Measurements from ENCODE around the gene C7orf57. TPM values are rescaled to one million over a fixed set of nuclear protein-coding genes. Genes with fewer than 3 reads are reported as not detected.

C7orf57 gene
- total RNA-seq, 1 experiment from 2014 or later: 3.8 TPM

DNA sequence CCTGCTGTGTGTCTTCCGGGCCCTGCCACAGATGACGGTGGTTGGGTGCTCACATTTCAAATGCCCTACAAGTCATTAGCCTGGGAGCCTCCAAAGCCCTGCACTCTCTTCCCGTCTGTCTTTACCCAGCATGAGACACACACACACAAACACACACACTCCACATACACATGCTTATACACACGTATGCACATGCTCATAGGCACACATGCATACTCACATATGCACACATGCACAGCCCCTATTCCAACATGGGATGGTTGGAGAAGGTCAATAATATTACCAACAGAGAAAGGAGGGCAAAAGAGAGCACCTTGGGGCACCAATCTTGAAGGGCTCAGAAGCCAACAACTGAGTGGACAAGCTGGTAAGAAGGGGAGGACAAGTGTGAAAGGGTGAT, 25.4 kb upstream of the C7orf57 start:
- Histone ChIP-seq H3K4me3 (no peak overlapping the region), H3K27me3 (replicated peaks) (no peaks in the 10 kb centered on the region), H3K27ac (no peak overlapping the region), H3K36me3 (no peaks in the 10 kb centered on the region), H3K4me1 (replicated peaks) (peaks cover 33% of the 10 kb centered on the region), H3K9me3 (replicated peaks) (no peaks in the 10 kb centered on the region)
- DNase-seq (ENCODE audit: low read depth in 1 of 2, low spot score in 2 of 2): no peak

DNA sequence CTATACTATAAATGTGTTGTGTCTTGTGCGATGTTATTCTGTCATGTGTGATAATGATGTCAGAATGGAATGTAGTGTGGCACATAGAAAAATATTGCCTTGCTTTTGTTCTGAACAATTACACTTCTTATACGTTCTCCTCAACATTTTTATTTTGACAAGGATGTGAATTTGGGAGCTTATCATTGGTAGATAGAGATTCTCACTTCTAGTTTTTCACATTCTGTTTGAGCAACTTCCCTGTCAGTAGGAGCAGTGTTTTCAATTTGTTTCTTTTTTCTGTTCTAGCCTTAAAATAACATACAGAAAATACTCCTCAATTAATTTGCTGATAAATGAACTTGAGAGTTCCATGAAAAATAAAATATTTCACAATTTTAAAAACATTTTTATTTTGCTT, 24.0 kb upstream of the C7orf57 start:
- no peak overlapping the region for H3K4me3 ChIP-seq
- no peak for DNase-seq (ENCODE audit: low read depth in 1 of 2, low spot score in 2 of 2)

DNA sequence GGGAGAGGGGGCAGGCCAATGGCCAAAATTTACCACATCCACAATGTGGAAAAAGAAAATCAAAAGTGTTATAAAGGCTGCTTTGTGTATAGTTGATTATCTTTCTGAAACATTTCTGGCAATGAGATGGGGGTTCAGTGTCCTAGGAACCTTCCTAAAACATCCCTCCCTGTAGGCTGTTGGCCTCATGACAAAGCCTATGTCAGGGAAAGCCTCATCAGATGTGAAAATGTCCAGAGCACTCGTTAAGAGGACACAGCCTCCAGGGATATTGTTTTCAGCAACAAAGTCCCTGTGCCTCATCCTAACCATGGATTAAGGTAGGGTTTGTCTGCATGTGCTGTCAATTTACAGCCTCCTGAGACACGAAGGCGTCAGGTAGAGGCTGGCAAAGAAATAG, 23.4 kb upstream of the C7orf57 start:
- H3K27ac ChIP-seq: no peak overlapping the region
- no peaks in the 10 kb centered on the region for H3K9me3 ChIP-seq (replicated peaks)
- H3K4me3 ChIP-seq: no peak overlapping the region
- H3K27me3 ChIP-seq (replicated peaks): no peaks in the 10 kb centered on the region
- no peaks in the 10 kb centered on the region for H3K36me3 ChIP-seq
- H3K4me1 ChIP-seq (replicated peaks): peaks cover 31% of the 10 kb centered on the region
- no peak for DNase-seq (ENCODE audit: low read depth in 1 of 2, low spot score in 2 of 2)

More for the DNA sequence above, 24.0 kb upstream of the C7orf57 start:
- H3K36me3 ChIP-seq: no peaks in the 10 kb centered on the region
- H3K27ac ChIP-seq: no peak overlapping the region
- H3K4me1 ChIP-seq (replicated peaks): peaks cover 29% of the 10 kb centered on the region
- H3K9me3 ChIP-seq (replicated peaks): no peaks in the 10 kb centered on the region
- no peaks in the 10 kb centered on the region for H3K27me3 ChIP-seq (replicated peaks)

DNA sequence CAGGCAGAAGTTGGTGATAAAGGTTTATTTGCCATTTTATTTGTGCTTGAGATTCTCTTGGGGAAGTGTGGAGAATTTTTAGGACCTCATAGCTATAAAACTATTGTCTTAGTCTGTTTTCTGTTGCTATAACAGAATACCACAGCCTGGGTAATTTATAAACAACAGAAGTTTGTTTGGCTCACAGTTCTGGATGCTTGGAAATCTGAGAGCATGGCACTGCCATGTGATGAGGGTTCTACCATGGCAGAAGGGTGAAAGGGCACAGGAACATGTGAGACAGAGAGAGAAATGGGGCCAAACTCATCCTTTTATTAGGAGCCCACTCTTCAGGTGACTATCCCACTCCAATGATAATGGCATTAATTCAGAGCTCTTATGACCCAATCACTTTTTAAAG, 18.7 kb upstream of the C7orf57 start:
- no peaks in the 10 kb centered on the region for H3K27me3 ChIP-seq (replicated peaks)
- H3K4me1 ChIP-seq (replicated peaks): peaks cover 15% of the 10 kb centered on the region
- DNase-seq (ENCODE audit: low read depth in 1 of 2, low spot score in 2 of 2): no peak

DNA sequence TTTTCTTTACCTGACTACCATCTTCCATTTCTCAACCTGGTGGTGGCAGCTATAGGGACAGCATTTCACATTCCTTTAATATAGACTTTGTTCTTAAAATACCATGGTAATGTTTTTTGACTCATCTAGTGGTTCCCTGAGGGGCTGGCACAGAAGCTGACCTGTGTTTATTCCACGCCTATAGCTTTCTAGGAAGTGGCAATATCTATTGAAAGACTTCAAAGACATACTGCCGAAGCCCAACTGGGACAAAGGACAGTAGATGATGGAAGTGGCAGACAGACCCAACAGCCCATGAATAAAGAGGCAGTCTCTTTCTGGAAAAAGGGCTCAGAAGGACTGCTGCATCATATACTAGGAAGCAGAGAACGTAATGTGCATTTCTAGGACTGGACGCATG, 17.7 kb upstream of the C7orf57 start:
- Histone ChIP-seq H3K4me1 (replicated peaks) (peaks cover 15% of the 10 kb centered on the region), H3K27me3 (replicated peaks) (no peaks in the 10 kb centered on the region), H3K4me3 (no peak overlapping the region), H3K9me3 (replicated peaks) (no peaks in the 10 kb centered on the region), H3K36me3 (no peaks in the 10 kb centered on the region), H3K27ac (no peak overlapping the region)
- no peak for DNase-seq (ENCODE audit: low read depth in 1 of 2, low spot score in 2 of 2)

More for the DNA sequence above, 18.7 kb upstream of the C7orf57 start:
- Histone ChIP-seq H3K4me3 (no peak overlapping the region), H3K9me3 (replicated peaks) (no peaks in the 10 kb centered on the region), H3K36me3 (no peaks in the 10 kb centered on the region), H3K27ac (peak overlapping the region; percentile 31)

DNA sequence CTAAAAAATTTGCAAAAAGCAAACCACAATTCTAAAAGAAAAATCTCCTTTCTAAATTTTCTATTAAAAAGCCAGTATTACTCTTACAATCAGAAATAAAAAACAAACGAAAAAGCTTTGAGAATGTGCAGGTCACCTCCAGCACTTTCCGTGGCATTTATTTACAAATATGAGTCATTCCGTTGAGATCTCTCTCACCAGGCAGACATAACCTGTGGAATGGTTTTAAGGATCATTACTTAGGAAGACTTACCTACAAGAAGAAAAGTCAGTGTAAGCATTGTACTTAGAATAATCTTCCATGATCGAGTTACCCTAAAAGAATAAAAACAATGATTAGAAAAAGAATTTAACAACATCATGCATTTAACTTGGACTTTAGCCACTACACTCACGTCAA, 9.7 kb upstream of the C7orf57 start:
- H3K27ac ChIP-seq: no peak overlapping the region
- peaks cover 24% of the 10 kb centered on the region for H3K4me1 ChIP-seq (replicated peaks)
- H3K9me3 ChIP-seq (replicated peaks): no peaks in the 10 kb centered on the region
- no peaks in the 10 kb centered on the region for H3K27me3 ChIP-seq (replicated peaks)
- no peak for DNase-seq (ENCODE audit: low read depth in 1 of 2, low spot score in 2 of 2)
- no peak overlapping the region for H3K4me3 ChIP-seq
- H3K36me3 ChIP-seq: no peaks in the 10 kb centered on the region

DNA sequence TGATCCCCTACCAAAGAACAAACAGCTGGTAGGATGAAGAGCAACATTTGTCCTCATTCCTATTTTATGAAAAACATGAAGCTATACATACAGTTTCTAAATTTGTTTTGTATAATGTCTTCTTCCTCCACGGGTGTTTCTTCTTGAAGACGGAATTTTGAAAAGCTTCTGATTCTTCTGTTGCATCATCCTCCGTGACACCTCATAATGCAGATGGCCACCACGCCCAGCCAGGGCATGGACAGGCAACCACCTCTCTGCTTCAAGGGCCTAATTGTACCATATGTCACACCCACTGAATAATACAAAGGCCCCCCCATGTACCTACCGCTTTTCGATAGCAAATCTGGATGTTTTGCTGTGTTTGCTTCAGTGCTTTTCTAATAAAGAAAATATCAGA, 6.4 kb upstream of the C7orf57 start, which contains the start of gene SUN3:
Gene SUN3, minus strand, starts transcription at position 170 of the 400 bp plus-strand sequence. Its CDS starts 169 bp downstream, at position 1.
- Histone ChIP-seq H3K36me3 (no peaks in the 10 kb centered on the region), H3K27me3 (replicated peaks) (no peaks in the 10 kb centered on the region), H3K4me1 (replicated peaks) (peaks cover 31% of the 10 kb centered on the region), H3K4me3 (no peak within 1 kb of the TSS), H3K27ac (no peak within 1 kb of the TSS), H3K9me3 (replicated peaks) (no peaks in the 10 kb centered on the region)
- no peak for DNase-seq (ENCODE audit: low read depth in 1 of 2, low spot score in 2 of 2)

DNA sequence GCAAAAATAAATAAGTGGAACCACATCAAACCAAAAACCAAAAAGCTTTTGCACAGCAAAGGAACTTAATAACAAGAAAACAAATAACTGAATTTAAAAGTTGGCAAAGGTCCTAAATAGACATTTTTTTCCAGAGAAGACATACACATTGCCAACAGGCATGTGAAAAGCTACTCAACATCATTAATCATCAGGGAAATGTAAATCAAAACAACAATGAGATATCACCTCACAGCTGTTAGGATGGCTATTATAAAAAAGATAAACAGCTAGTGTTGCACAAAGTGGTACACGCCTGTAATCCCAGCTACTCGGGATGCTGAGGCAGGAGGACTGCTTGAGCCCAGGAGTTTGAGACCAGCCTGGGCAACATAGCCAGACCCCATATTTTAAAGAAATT, 4.2 kb upstream of the C7orf57 start:
- Histone ChIP-seq H3K27me3 (replicated peaks) (no peaks in the 10 kb centered on the region), H3K27ac (no peak overlapping the region), H3K9me3 (replicated peaks) (no peaks in the 10 kb centered on the region), H3K36me3 (no peaks in the 10 kb centered on the region), H3K4me1 (replicated peaks) (peaks cover 35% of the 10 kb centered on the region), H3K4me3 (no peak overlapping the region)
- DNase-seq (ENCODE audit: low read depth in 1 of 2, low spot score in 2 of 2): peak in 1 of 2 experiments; percentile 39

DNA sequence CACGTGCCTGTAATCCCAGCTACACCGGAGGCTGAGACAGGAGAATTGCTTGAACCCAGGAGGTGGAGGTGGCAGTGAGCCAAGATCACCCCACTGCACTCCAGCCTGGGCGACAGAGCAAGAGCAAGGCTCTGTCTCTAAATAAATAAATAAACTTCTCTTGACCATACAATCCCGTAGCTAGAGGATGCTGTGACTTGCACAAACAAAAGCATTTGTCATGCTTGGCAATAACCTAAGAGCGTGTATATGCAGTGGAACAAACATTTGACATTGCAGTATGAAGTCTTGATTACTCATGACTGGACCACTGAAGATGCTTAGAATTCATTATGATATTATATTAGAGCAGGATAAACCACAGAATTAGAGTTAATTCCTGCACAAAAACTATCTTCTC, 1.4 kb upstream of the C7orf57 start:
- Histone ChIP-seq H3K4me3 (no peak overlapping the region), H3K27ac (no peak overlapping the region), H3K4me1 (replicated peaks) (peaks cover 31% of the 10 kb centered on the region), H3K9me3 (replicated peaks) (no peaks in the 10 kb centered on the region), H3K27me3 (replicated peaks) (no peaks in the 10 kb centered on the region), H3K36me3 (no peaks in the 10 kb centered on the region)
- peak; percentile 53 to 59 for DNase-seq (ENCODE audit: low read depth in 1 of 2, low spot score in 2 of 2)

DNA sequence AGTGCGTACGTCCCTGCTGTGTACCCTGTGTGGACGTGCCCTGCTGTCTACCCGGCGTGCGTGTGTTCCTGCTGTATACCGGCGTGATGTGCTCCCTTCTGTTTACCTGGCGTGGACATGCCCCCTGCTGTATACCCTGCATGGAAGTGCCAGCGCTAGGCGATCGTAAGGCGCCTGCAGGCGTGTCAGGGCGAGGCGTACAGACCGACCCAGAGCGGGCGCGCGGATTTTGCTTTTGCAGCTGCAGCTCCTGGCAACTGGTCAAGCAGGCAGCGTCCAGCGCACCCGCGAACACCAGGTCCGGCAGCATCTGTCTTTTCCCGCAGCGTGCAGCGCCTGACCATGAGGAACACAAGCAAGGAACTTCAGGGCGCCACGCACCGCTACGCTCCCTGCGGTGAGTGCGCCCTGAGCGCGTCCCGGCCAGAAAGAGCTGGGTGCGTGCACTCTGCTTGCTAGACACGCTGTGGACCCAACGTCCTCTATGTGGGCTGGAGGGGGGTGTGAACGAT, 680 bp downstream of the C7orf57 start:
- H3K27me3 ChIP-seq (replicated peaks): no peaks in the 10 kb centered on the region
- no peaks in the 10 kb centered on the region for H3K9me3 ChIP-seq (replicated peaks)
- peaks cover 49% of the 10 kb centered on the region for H3K4me1 ChIP-seq (replicated peaks)
- peak in 1 of 2 experiments; percentile 51 for DNase-seq (ENCODE audit: low read depth in 1 of 2, low spot score in 2 of 2)
- peak overlapping the region; percentile 48 for H3K4me3 ChIP-seq
- H3K36me3 ChIP-seq: no peaks in the 10 kb centered on the region
- H3K27ac ChIP-seq: no peak overlapping the region; the same call in 1 of the 2 replicates

DNA sequence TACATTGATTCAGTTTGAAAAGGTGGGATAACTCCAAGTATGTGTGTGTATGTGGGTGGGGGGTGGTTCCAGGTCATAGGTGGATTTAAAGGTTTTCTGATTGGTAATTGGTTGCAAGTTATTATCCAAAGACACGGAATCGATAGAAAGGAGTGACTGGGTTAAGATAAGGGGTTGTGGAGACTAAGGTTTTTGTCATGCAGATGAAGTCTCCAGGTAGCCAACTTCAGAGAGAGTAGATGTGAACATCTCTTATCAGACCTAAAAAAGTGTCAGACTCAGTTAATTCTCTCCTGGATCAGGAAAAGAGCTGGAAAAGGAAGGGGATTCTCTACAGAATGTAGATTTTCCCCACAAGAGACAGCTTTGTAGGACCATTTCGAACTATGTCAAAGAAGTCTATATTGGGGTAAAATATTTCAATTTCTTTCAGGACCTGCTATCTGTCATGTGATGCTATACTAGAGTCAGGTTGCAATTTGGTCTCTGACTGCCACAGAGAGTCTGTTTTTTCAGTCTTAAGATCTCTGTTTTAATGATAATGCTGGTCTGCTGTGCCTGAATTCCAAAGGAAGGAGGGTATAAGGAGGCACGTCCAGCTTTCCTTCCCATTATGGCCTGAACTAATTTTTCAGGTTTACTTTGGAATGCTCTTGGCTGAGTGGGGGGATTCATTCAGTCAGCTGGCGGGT, 3.6 kb downstream of the C7orf57 start:
- Histone ChIP-seq H3K4me1 (replicated peaks) (peaks cover 65% of the 10 kb centered on the region), H3K9me3 (replicated peaks) (no peaks in the 10 kb centered on the region), H3K27me3 (replicated peaks) (no peaks in the 10 kb centered on the region), H3K4me3 (no peak overlapping the region), H3K27ac (no peak overlapping the region), H3K36me3 (no peaks in the 10 kb centered on the region)
- no peak for DNase-seq (ENCODE audit: low read depth in 1 of 2, low spot score in 2 of 2)

DNA sequence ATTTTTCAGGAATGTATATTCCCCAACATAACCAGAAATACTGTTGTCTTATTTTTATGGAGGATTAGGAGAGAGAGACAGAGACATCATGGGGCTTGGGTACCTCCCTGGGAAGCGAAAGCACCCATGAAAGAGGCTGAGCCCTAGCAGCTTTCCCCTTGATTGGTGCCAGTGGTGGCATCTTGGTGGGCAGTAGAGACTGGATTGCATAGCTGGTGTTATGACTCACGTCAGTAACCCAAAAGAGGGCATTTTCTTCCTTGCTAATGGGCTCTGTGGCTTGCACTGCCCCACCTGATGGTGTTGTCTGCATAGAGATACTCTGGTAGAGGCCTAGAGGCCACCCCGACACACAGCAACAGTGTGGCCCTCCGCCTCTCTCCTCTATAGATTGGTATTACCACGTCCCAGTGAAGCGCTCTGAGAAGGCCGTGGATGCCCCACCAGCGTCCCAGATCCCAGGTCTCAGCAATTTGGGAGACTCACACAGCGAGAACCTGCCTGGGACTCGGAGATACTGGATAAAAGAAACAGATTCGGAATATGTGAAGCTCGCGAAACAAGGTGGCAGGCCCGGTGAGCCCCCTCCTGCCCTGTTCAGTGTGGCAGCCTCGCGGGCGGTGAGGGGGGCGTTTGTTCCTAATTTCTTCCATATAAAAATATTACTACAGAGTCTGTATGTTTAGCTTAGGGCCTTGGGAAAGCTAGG, 5.8 kb downstream of the C7orf57 start:
- peaks cover 49% of the 10 kb centered on the region for H3K4me1 ChIP-seq (replicated peaks)
- no peaks in the 10 kb centered on the region for H3K27me3 ChIP-seq (replicated peaks)
- H3K4me3 ChIP-seq: no peak overlapping the region
- H3K9me3 ChIP-seq (replicated peaks): no peaks in the 10 kb centered on the region
- no peaks in the 10 kb centered on the region for H3K36me3 ChIP-seq
- DNase-seq (ENCODE audit: low read depth in 1 of 2, low spot score in 2 of 2): peak; percentile 57 to 59
- peak overlapping the region; percentile 99 for H3K27ac ChIP-seq

DNA sequence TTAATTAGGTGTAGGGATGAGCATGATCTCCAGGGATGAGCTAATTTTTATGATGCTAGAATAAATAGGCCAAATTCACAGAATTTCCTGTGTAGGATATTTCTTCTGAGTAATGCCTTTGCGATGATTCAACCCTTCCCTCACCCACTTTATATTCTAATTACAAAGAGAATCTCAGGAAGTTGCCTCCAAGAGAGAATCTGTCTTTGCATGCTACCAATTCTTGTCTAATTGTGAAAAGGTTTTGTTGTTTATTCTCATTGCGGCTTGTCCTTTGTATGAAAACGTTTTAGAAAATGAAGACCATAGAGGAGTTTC, 6.3 kb downstream of the C7orf57 start:
- H3K4me1 ChIP-seq (replicated peaks): peaks cover 47% of the 10 kb centered on the region
- peak in 1 of 2 experiments; percentile 92 for DNase-seq (ENCODE audit: low read depth in 1 of 2, low spot score in 2 of 2)
- H3K36me3 ChIP-seq: no peaks in the 10 kb centered on the region
- no peaks in the 10 kb centered on the region for H3K9me3 ChIP-seq (replicated peaks)
- peak overlapping the region; percentile 99 for H3K27ac ChIP-seq
- H3K27me3 ChIP-seq (replicated peaks): no peaks in the 10 kb centered on the region
- H3K4me3 ChIP-seq: no peak overlapping the region

DNA sequence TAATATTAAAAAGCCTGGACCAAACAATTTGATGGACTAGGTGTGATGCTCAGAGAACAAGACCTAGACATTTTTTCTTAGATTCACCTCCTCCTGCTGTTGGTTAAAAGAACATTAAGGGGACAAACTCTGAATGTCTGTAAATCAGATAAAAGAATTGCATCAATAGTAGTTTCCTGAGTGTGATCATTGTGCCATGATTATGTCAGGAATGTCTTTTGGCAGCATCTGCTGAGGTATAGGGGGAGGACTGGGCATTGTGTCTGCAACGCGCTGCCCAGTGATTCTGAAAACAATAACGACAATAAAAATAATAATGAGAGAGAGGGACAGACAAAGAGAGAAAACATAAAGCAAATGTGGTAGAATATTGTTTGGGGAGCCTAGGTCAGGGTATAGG, 6.9 kb downstream of the C7orf57 start:
- Histone ChIP-seq H3K27me3 (replicated peaks) (no peaks in the 10 kb centered on the region), H3K4me1 (replicated peaks) (peaks cover 47% of the 10 kb centered on the region), H3K27ac (peak overlapping the region; percentile 99), H3K9me3 (replicated peaks) (no peaks in the 10 kb centered on the region), H3K4me3 (no peak overlapping the region), H3K36me3 (no peaks in the 10 kb centered on the region)
- DNase-seq (ENCODE audit: low read depth in 1 of 2, low spot score in 2 of 2): peak; percentile 57 to 79

All from SJSA1 (cell line).